T-helper 2 cell treated with Interferon-gamma antibody and Interleukin-4, amounts not matched to agents 5 μg/mL and 100 μg/mL, for 36 hours (primary cell): Measurements from ENCODE around the gene DCAF6.
"Not testable (repeated sequence)": the region's sequence is repeated elsewhere in the genome, so short reads cannot be mapped to it uniquely, and the experiment has no call there.

Source experiments
- DNase-seq: peaks from one replicate; pipeline ENCODE4 v3.0.0; 2021; ENCODE audit warnings: low spot score
- H3K27ac Mint-ChIP-seq: one replicate; pipeline ENCODE4 v1.8.0; 2021; ENCODE audit warnings: mild to moderate bottlenecking, mixed read lengths
- H3K27me3 Mint-ChIP-seq: one replicate; pipeline ENCODE4 v1.8.0; 2021; ENCODE audit warnings: low read depth, mixed read lengths
- H3K36me3 Mint-ChIP-seq: one replicate; pipeline ENCODE4 v1.8.0; 2021; ENCODE audit warnings: low read depth, mixed read lengths
- H3K4me1 Mint-ChIP-seq: one replicate; pipeline ENCODE4 v1.8.0; 2021; ENCODE audit warnings: low read depth, mixed read lengths
- H3K4me3 Mint-ChIP-seq: one replicate; pipeline ENCODE4 v1.8.0; 2022; ENCODE audit warnings: mild to moderate bottlenecking, moderate library complexity, mixed read lengths
- H3K9me3 Mint-ChIP-seq: one replicate; pipeline ENCODE4 v1.8.0; 2021; ENCODE audit warnings: mixed read lengths

Gene DCAF6

GRCh38 chr1:167913895-167914496, 22.5 kb upstream of the DCAF6 start, which contains the start of gene ADCY10:
ADCY10 (minus strand) TSS chr1:167914134; CDS start chr1:167905140, 8,994 bp downstream.
- no peak within 1 kb of the TSS for H3K4me3 Mint-ChIP-seq
- H3K36me3 Mint-ChIP-seq: peaks cover 14% of the 10 kb centered on the region
- H3K27me3 Mint-ChIP-seq: no peaks in the 10 kb centered on the region
- no peak for DNase-seq
- H3K4me1 Mint-ChIP-seq: no peaks in the 10 kb centered on the region
- H3K9me3 Mint-ChIP-seq: peaks cover 10% of the 10 kb centered on the region
- H3K27ac Mint-ChIP-seq: no peak within 1 kb of the TSS

- Mint-ChIP-seq H3K27ac (no peak overlapping the region), H3K4me1 (no peaks in the 10 kb centered on the region), H3K27me3 (no peaks in the 10 kb centered on the region), H3K36me3 (peaks cover 15% of the 10 kb centered on the region), H3K9me3 (no peaks in the 10 kb centered on the region), H3K4me3 (no peak overlapping the region)
- no peak for DNase-seq
Measured at GRCh38 chr1:167915569-167915968, 20.9 kb upstream of the DCAF6 start.

GRCh38 chr1:167916766-167917511, 19.5 kb upstream of the DCAF6 start:
- no peaks in the 10 kb centered on the region for H3K27me3 Mint-ChIP-seq
- no peak overlapping the region for H3K4me3 Mint-ChIP-seq
- peaks cover 15% of the 10 kb centered on the region for H3K36me3 Mint-ChIP-seq
- no peaks in the 10 kb centered on the region for H3K9me3 Mint-ChIP-seq
- no peak for DNase-seq
- no peak overlapping the region for H3K27ac Mint-ChIP-seq
- H3K4me1 Mint-ChIP-seq: peaks cover 1% of the 10 kb centered on the region

GRCh38 chr1:167922023-167922422, 14.5 kb upstream of the DCAF6 start:
- Mint-ChIP-seq H3K4me1 (peaks cover 3% of the 10 kb centered on the region), H3K27me3 (no peaks in the 10 kb centered on the region), H3K4me3 (no peak overlapping the region), H3K27ac (no peak overlapping the region), H3K9me3 (no peaks in the 10 kb centered on the region), H3K36me3 (peaks cover 14% of the 10 kb centered on the region)
- no peak for DNase-seq

GRCh38 chr1:167922611-167923074, 13.8 kb upstream of the DCAF6 start:
- Mint-ChIP-seq H3K27me3 (no peaks in the 10 kb centered on the region), H3K4me3 (no peak overlapping the region), H3K36me3 (peaks cover 14% of the 10 kb centered on the region), H3K27ac (no peak overlapping the region), H3K4me1 (peaks cover 3% of the 10 kb centered on the region), H3K9me3 (no peaks in the 10 kb centered on the region)
- DNase-seq: no peak

- no peaks in the 10 kb centered on the region for H3K9me3 Mint-ChIP-seq
- no peak for DNase-seq
- H3K4me3 Mint-ChIP-seq: no peak overlapping the region
- peaks cover 3% of the 10 kb centered on the region for H3K4me1 Mint-ChIP-seq
- no peak overlapping the region for H3K27ac Mint-ChIP-seq
- peaks cover 7% of the 10 kb centered on the region for H3K36me3 Mint-ChIP-seq
- no peaks in the 10 kb centered on the region for H3K27me3 Mint-ChIP-seq
Measured at GRCh38 chr1:167923324-167924056, 13.0 kb upstream of the DCAF6 start.

- Mint-ChIP-seq H3K9me3 (no peaks in the 10 kb centered on the region), H3K4me3 (no peak overlapping the region), H3K36me3 (peaks cover 6% of the 10 kb centered on the region), H3K27me3 (no peaks in the 10 kb centered on the region), H3K27ac (no peak overlapping the region), H3K4me1 (peaks cover 3% of the 10 kb centered on the region)
- no peak for DNase-seq
Measured at GRCh38 chr1:167924102-167924501, 12.4 kb upstream of the DCAF6 start.

GRCh38 chr1:167924543-167925231, 11.8 kb upstream of the DCAF6 start:
- peaks cover 4% of the 10 kb centered on the region for H3K36me3 Mint-ChIP-seq
- DNase-seq: no peak
- no peaks in the 10 kb centered on the region for H3K9me3 Mint-ChIP-seq
- H3K4me1 Mint-ChIP-seq: peaks cover 3% of the 10 kb centered on the region
- H3K4me3 Mint-ChIP-seq: no peak overlapping the region
- no peak overlapping the region for H3K27ac Mint-ChIP-seq
- no peaks in the 10 kb centered on the region for H3K27me3 Mint-ChIP-seq

GRCh38 chr1:167926486-167926997, 9.9 kb upstream of the DCAF6 start:
- H3K36me3 Mint-ChIP-seq: peaks cover 4% of the 10 kb centered on the region
- peaks cover 3% of the 10 kb centered on the region for H3K4me1 Mint-ChIP-seq
- no peaks in the 10 kb centered on the region for H3K9me3 Mint-ChIP-seq
- no peak overlapping the region for H3K27ac Mint-ChIP-seq
- no peaks in the 10 kb centered on the region for H3K27me3 Mint-ChIP-seq
- no peak overlapping the region for H3K4me3 Mint-ChIP-seq
- DNase-seq: no peak

- Mint-ChIP-seq H3K27me3 (no peaks in the 10 kb centered on the region), H3K27ac (no peak overlapping the region), H3K36me3 (peaks cover 4% of the 10 kb centered on the region), H3K9me3 (no peaks in the 10 kb centered on the region), H3K4me1 (no peaks in the 10 kb centered on the region), H3K4me3 (no peak overlapping the region)
- DNase-seq: no peak
Measured at GRCh38 chr1:167927046-167927754, 9.3 kb upstream of the DCAF6 start.

- Mint-ChIP-seq H3K4me3 (no peak overlapping the region), H3K9me3 (no peaks in the 10 kb centered on the region), H3K27ac (no peak overlapping the region), H3K36me3 (no peaks in the 10 kb centered on the region), H3K27me3 (no peaks in the 10 kb centered on the region), H3K4me1 (peaks cover 5% of the 10 kb centered on the region)
- no peak for DNase-seq
Measured at GRCh38 chr1:167928457-167928852, 8.0 kb upstream of the DCAF6 start.

GRCh38 chr1:167928919-167929318, 7.6 kb upstream of the DCAF6 start:
- not testable (repeated sequence) for DNase-seq, H3K4me3 Mint-ChIP-seq, H3K27ac Mint-ChIP-seq, H3K36me3 Mint-ChIP-seq, H3K27me3 Mint-ChIP-seq, H3K9me3 Mint-ChIP-seq, H3K4me1 Mint-ChIP-seq

- no peaks in the 10 kb centered on the region for H3K9me3 Mint-ChIP-seq
- no peaks in the 10 kb centered on the region for H3K27me3 Mint-ChIP-seq
- H3K27ac Mint-ChIP-seq: no peak overlapping the region
- peaks cover 1% of the 10 kb centered on the region for H3K36me3 Mint-ChIP-seq
- H3K4me3 Mint-ChIP-seq: no peak overlapping the region
- peaks cover 17% of the 10 kb centered on the region for H3K4me1 Mint-ChIP-seq
- no peak for DNase-seq
Measured at GRCh38 chr1:167929725-167930124, 6.8 kb upstream of the DCAF6 start.
